AG04450 (cell line): ENCODE results near the gene OGN. TPM values are rescaled to one million over a fixed set of nuclear protein-coding genes. Genes with fewer than 3 reads are reported as not detected.

ENCODE experiments used
- CTCF ChIA-PET: fragments of 300-600, 350-600 bp; formaldehyde crosslinking; extraction: SDS; loops from one replicate; lab custom pipeline; 2022; ENCODE audit warnings: antibody characterized with exemption, inconsistent platforms; lab: Charles Lee
- POLR2A ChIA-PET: fragments of 350-600 bp; formaldehyde crosslinking; extraction: SDS; loops from one replicate; lab custom pipeline; 2021; ENCODE audit warnings: antibody characterized with exemption, inconsistent platforms; lab: Yijun Ruan, JAX
- DNase-seq: peaks from one replicate; pipeline ENCODE4 v3.0.0-alpha.2; 2011; ENCODE audit warnings: low read depth, low spot score
- H3K27ac ChIP-seq: one replicate; pipeline ENCODE4 v1.5.1; 2012; ENCODE audit warnings: low read depth, low read length, control low read depth
- H3K27me3 ChIP-seq: one replicate; pipeline ENCODE4 v1.6.0; 2012; ENCODE audit warnings: low read length; ENCODE audit not compliant: control insufficient read depth, insufficient read depth
- H3K4me3 ChIP-seq: 2 replicates; pipeline ENCODE4 v1.5.1; 2011; ENCODE audit warnings: mild to moderate bottlenecking, low read depth, low read length, control low read depth
- H3K9me3 ChIP-seq: 2 replicates; pipeline ENCODE4 v1.5.1; 2012; ENCODE audit warnings: low read length; ENCODE audit not compliant: control insufficient read depth, insufficient read depth
- polyA plus RNA-seq: library from polyadenylated mRNA; depleted of rRNA; stranded (reverse); fragments of >200 nt; gene quantifications from 2 replicates; pipeline ENCODE4 v1.2.3, GENCODE V29; 2011
- TF ChIP-seq, protein P1 (sequence below): IDR thresholded peaks from 2 replicates; pipeline ENCODE4 v1.5.1; 2011; ENCODE audit warnings: low read depth, low read length, control low read depth, inconsistent platforms

The OGN gene
- polyA plus RNA-seq, 1 experiment: 1.3 TPM

DNA sequence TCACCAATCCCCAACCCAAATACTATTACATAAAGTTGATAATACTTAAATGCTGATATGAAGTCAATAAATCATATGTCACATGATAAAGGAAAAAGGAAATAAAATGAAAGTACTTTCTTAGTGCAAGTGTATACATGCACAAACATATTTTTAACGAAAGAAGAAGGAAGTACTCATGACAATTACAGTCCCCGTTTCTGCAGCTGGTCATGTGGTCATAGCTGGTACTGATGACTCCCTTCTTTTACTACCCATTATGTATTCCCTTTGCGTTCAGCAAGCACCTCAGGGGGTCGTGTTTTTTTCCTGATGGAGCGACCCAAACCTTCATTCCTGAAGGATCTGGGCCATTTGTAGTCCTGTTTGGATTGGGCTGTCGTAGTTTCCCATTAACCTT lies 51.3 kb downstream of the OGN start:
- H3K4me3 ChIP-seq: no peak overlapping the region
- POLR2A ChIA-PET: no interaction called here
- TF ChIP-seq, protein P1, sequence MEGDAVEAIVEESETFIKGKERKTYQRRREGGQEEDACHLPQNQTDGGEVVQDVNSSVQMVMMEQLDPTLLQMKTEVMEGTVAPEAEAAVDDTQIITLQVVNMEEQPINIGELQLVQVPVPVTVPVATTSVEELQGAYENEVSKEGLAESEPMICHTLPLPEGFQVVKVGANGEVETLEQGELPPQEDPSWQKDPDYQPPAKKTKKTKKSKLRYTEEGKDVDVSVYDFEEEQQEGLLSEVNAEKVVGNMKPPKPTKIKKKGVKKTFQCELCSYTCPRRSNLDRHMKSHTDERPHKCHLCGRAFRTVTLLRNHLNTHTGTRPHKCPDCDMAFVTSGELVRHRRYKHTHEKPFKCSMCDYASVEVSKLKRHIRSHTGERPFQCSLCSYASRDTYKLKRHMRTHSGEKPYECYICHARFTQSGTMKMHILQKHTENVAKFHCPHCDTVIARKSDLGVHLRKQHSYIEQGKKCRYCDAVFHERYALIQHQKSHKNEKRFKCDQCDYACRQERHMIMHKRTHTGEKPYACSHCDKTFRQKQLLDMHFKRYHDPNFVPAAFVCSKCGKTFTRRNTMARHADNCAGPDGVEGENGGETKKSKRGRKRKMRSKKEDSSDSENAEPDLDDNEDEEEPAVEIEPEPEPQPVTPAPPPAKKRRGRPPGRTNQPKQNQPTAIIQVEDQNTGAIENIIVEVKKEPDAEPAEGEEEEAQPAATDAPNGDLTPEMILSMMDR: no peak
- DNase-seq: no peak
- CTCF ChIA-PET: no interaction called here
- no peak overlapping the region for H3K27ac ChIP-seq
- H3K9me3 ChIP-seq: peaks cover 4% of the 10 kb centered on the region
- no peaks in the 10 kb centered on the region for H3K27me3 ChIP-seq

DNA sequence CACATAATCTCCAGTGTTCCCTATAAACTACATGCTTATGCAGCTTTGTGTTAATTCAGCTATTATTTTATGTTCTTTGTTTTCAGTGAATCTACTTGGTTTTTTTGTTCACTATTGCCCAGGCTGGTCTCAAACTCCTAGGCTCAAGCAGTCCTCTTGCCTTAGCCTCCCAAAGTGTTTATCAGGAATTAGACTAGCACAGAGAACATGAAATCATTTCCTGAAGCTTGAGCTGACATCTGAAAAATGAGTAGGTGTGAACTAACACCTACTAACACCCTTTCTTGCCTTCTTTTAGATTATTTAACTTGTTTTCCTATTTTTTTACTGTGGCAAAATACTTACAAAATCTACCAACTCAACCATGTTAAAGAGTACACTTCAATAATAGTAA lies 53.6 kb downstream of the OGN start:
- DNase-seq: no peak
- TF ChIP-seq, protein P1: no peak
- Histone ChIP-seq H3K27me3 (no peaks in the 10 kb centered on the region), H3K4me3 (no peak overlapping the region), H3K9me3 (no peaks in the 10 kb centered on the region), H3K27ac (no peak overlapping the region)
- POLR2A ChIA-PET: no interaction called here
- CTCF ChIA-PET: interaction anchor here (1.5 kb wide), 1 partner anchor 284 kb away, joined by 5 read pairs; no protein-coding TSS in a partner anchor

DNA sequence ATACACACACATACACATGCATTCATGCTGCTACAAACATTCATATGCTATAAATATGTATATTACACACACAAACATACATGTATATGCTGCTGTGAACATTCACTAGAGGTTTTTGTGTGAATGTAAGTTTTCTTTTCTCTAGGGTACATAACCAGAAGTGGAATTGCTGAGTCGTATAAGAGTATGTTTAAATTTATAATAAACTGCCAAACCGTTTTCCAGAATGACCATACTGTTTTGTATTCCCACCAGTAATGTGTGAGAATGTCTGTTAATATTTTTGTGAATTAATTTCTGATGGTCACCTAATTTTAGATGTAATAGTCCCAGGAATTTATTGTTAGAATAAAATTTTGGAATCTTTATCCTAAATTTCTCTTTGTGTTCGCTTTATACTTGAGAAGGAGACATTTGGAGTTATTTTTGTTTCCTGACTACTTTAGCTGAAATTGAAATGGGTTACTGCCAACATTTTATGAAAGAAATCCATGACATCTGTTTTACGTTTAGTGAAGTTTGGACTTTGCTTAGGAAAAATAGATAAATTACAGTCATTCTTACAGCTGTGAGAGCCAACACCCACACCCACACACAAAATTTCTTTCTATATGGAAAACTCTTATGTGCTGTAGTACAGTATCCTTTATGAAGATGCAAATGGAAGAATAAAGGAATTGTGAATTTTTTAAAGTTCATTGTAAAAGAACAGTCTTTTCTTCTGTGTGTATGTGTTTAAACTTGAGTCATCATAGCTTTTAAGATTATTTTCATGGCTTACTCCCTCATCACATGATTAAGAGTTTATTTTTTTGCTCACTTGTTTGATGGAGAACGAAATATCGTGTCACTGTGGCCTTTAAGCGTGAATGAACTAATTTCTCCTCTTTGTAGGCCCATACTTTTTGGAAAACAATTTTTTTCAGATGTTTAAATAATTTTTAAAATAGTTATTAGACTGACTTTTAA lies 54.3 kb downstream of the OGN start:
- no peak for DNase-seq
- TF ChIP-seq, protein P1: no peak
- Histone ChIP-seq H3K4me3 (no peak overlapping the region), H3K27me3 (no peaks in the 10 kb centered on the region), H3K9me3 (no peaks in the 10 kb centered on the region), H3K27ac (no peak overlapping the region)
- POLR2A ChIA-PET: no interaction called here
- CTCF ChIA-PET: interaction anchor here (1.5 kb wide), 1 partner anchor 285 kb away, joined by 5 read pairs; no protein-coding TSS in a partner anchor

DNA sequence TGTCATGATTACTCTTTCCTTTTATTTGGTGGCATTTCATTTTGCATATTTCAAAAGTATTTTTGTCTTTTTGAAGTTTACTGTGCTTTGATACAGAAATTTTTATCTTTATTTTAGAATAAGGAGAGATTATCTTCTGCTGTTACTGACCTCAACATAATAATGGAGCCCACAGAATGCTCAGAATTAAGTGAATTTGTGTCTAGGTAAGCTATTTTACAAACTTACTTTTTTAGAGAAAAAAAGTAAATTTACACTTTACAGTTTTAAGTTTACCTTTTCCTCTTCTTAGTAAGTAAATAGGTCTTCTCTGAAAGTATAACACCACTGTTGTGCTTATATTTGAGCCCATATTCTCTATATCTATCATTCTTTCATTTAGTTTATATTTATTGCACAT lies 58.8 kb downstream of the OGN start:
- ChIA-PET CTCF (no interaction called here), POLR2A (no interaction called here)
- Histone ChIP-seq H3K27me3 (no peaks in the 10 kb centered on the region), H3K27ac (no peak overlapping the region), H3K4me3 (no peak overlapping the region), H3K9me3 (no peaks in the 10 kb centered on the region; the same call in 1 of the 2 replicates)
- TF ChIP-seq, protein P1: no peak
- no peak for DNase-seq
